GM21717 (cell line): ENCODE measurements around the gene ELAVL3.

Source experiments
- ATAC-seq: cut with Tn5 transposase; IDR thresholded peaks from one replicate; pipeline ENCODE4 v1.9.1; 2021; ENCODE audit warnings: mild to moderate bottlenecking, moderate library complexity; ENCODE audit not compliant: unreplicated experiment

Gene ELAVL3

DNA sequence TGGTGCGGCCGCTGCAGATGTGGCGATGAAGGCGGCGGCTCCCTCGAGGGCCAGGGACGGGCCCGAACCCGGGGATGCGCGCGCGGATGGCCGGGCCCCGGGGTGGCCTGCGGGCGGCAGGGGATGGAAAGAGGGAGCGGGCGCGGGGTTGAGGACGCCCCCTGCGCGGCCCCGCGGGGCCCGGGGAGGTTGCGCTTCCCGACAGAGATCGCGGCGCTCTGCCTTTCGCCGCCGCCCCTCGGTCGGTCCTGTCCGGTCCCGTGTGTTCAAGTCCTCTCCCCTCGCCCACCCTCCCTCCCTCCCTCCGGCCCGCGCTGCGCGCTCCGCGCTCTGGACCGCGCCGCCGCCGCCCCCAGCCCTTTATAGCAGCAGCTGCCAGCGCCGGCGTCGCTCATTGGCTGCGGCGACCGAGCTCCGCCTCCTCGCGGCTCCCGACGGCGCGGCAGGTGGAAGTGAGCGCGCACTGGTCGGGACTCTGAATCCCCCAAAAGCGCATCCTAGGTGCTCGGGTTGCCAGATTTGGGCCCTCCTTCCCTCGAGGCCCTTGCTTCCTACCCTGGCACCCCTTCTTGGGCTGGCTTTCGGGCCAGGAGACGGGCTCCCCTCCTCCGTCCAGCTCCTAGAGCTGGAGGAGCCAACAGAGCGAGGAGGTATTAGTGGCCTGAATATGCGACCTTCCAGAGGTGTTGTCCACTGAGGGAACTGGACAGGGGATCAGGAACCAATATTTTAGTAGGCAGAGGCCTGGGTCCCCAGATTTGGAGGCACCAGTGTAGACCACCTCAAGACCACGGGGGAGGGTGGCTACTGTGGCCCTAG is at the start of gene ELAVL3:
Gene ELAVL3, minus strand, starts transcription at position 332 of the 819 bp plus-strand sequence. CDS start 438 bp downstream, outside the sequence.
- no peak for ATAC-seq

DNA sequence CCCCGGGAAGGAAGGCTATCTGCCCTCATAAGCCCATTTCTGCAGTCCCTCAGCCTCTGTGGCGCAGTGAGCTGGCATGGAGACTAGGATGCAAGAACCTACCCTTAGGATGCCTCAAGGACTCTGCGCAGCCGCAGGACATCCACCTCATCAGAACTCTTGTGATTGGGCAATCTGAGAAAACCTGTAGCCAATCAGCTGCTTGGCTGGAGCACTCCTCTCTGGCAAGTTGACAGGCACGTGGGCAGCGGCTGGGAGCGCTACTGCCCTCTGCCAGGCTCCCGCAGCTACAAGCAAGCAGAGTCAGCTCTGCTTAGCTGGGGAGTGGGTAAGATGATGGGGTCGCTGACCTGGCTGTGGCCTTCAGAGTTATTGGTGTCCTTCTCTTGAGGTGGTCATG is 49.6 kb upstream of the ELAVL3 start:
- no peak for ATAC-seq

DNA sequence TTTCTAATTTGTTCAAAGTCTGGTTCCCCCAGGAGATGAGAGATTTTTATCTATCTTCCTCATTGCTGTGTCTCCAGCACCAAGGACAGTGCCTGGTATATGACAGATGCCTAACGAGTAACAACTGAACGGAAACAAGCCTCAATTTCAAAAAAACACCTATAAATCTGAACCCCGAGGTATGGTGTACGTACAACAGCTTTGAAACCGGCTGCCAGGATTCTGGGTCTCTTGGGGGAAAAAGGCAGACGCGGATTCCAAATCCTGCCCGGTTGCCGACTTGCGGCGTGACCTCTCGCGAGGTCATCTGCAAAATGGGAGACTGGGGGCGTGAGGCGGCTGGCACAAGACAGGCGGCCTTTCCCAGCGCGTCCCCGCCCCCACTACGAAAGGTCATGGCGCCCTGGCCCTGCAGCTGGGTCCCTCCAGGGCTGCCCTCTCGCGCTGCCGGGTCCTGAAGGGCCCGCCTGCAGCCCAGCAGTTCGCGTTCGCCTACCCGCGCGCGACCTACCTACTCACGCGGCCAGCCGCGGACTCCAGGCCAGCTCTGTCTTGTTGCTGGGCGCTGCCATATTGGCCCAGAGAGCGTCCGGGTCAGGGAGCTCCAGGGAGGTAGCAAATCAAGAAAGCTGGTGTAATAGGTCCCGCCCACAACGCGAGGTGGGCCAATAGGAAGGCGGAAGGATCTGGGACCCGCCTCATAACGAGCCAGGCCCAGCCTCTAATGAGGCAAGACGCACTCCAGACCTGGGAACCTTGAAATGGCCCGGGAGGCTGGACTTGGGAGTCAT is 47.9 kb upstream of the ELAVL3 start, which contains the start of gene ECSIT:
Gene ECSIT, minus strand, starts transcription at position 584 of the 791 bp plus-strand sequence. CDS start 9,964 bp downstream, outside the sequence.
- peak; percentile 92 for ATAC-seq

DNA sequence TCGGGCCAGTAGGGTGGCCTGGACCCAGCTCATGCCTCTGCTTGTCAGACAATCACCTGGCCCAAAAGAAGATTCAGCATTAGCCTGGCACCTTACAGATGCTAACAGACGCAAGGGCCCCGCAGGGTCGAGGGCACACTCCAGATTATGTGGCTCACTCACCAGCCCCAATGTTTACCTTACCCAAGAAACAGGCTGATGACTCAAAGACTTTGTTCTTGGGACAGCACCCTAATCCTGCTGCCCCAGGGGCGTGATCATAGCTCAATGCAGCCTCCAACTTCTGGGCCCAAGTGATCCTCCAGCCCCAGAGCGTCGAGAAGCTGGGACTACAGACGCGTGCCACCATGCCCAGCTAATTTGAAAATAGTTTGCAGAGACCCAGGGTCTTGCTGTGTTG is 38.3 kb upstream of the ELAVL3 start:
- no peak for ATAC-seq

- ATAC-seq = no peak
Measured at GRCh38 chr19:11513946-11514345, 33.1 kb upstream of the ELAVL3 start.

DNA sequence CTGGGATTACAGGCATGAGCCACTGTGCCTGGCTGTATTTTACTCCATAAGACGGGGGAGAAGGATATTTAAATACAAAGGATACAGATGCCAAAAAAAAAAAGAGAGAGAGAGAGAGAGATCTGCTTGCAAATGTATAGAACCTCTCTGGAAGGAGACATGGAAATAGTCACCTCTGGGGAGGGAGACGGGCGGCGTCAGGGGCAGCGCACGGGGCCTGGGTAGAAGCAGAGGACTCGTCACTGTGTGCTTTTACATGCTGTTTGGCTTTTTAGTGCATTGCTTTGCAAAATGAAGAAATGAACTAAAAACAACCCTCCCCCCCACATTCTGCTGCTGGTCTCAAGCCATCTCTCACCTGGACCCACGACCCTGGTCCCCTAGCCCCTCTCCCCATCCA is 29.6 kb upstream of the ELAVL3 start:
- no peak for ATAC-seq

- no peak for ATAC-seq
Measured at GRCh38 chr19:11507370-11508078, 26.7 kb upstream of the ELAVL3 start.

DNA sequence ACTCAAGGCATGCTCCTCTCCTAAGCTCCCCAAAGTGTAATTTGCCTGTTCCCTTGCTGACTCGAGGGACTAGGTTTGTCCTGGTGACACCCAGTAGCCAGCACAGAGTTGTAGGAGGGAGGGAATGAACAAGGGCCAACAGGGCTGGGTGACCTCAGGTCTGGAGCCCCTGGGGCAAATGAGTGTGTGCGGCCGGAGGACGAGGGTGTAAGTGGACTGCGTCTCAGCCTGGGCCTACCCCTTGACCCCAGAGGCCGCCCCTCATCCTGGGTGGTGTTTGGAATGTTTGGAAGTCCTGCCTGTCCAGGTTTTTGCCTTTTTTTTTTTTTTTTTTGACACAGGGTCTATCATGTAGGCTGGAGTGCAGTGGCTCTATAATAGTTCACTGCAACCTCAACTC is 26.1 kb upstream of the ELAVL3 start:
- no peak for ATAC-seq

- peak; percentile 28 for ATAC-seq
Measured at GRCh38 chr19:11506101-11506555, 25.3 kb upstream of the ELAVL3 start.

- peak; percentile 35 for ATAC-seq
Measured at GRCh38 chr19:11505504-11506100, 24.8 kb upstream of the ELAVL3 start, which contains the start of gene ZNF653. Gene ZNF653 (minus strand): TSS chr19:11505839. CDS start chr19:11505786, 53 bp downstream.

GRCh38 chr19:11505032-11505503 is 24.2 kb upstream of the ELAVL3 start:
- ATAC-seq = peak; percentile 79

GRCh38 chr19:11504502-11505031 is 23.7 kb upstream of the ELAVL3 start:
- no peak for ATAC-seq

DNA sequence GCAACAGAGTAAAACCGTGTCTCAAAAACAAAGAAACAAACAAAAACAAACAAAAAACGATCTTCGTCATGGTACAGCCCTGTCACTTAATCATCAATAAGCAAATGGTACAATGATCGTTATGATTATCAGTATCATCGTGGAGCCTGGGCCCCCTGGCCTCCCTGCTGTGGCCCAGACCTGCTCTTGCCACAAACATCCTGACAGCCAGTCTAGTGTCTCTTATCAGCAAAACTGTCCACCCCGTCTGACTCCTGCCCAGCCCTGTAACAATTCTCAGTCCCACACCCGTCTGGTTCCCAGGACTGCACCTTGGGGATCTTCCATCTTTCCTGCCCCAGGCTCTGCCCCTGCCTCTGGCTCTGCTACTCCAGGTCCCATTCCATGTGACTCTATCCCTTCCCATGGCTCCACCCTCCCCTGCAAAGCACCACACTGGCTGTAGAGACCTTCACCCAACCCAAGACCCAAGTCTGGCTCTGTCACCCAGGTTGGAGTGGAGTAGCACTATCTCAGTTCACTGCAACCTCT is 19.1 kb upstream of the ELAVL3 start:
- ATAC-seq = no peak

DNA sequence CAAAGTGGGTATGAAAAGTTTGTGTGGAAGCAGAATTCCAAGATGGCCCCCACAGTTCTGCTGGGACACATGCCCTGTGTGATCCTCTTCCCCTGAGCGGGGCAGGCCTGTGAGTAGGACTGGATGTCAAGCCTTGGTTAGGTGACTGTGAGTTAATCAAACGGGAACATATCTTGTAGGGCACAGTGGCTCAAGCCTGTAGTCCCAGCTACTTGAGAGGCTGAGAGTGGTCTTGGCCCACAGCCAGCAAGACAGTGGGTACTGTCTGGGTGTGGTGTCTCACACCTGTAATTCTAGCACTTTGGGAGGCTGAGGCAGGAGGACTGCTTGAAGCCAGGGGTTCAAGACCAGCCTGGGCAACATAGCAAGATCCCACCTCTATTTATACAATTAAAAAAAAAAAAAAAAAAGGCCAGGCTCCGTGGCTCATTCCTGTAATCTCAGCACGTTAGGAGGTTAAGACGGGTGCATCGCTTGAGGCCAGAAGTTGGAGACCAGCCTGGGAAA is 18.4 kb upstream of the ELAVL3 start:
- ATAC-seq = no peak

GRCh38 chr19:11496391-11497163 is 15.7 kb upstream of the ELAVL3 start:
- no peak for ATAC-seq

GRCh38 chr19:11495885-11496284 is 15.0 kb upstream of the ELAVL3 start:
- no peak for ATAC-seq

DNA sequence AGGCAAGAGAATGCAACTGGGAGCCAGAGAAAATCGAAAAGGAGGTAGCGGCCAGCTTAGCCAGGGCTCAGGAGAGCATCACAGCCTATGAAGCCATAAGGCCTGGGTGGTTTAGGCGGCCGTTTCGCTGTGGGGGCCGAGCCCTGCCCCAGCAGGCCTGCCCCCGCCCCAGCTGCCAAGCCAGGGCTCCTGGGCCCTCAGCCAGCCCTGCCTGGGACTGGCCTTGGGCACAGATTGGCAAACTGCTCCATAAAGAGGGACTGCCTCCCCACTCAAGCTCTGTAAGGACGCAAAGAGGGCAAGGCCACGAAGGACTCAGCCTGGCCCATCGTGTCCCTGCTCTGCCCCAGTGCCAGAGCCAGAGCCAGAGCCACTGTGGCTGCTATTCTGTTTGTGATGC is 14.6 kb upstream of the ELAVL3 start:
- no peak for ATAC-seq

DNA sequence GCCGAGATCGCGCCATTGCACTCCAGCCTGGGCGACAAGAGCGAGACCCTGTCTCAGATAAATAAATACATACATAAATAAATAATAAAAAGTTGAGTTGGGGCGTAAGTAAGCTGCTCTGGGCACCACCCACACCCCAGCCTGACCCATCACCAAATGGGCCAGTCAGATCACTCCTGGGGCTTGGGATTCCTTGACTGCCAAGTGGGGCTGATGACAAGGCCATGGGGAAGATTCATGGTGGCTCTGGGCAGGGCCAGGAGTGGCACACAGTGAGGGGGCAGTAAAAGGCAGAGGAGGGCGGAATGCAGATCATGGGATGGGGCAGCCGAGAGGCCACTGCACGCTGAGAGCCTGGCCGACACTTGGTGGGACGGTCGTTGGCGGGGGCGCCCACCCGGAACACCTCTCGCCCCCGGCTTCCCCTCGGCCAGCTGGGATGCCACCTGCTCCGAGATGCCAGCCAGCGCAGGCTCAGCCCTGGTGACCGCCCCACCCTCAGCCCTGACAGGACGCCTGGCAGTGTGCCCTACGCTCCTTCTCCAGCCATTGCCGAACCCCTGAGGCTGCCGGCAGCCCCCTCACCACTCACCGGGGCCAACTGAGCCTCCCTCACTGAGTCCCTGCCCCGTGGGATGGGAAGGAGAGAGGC is 13.9 kb upstream of the ELAVL3 start:
- ATAC-seq = no peak

DNA sequence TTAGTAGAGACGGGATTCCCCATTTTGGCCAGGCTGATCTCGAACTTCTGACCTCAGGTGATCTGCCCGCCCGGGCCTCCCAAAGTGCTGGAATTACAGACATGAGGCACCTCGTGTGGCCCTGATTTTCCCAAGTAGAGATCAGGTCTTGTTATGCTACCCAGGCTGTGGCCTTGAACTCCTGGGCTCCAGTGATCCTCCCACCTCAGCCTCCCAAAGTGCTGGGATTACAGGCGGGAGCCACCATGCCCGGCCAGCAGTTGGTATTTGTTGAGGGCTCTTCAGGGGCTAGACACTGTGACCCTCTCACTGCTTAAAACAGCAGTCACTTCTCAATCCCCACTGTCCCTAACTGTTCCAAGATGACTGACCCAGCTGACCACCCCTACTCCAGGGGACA is 8.5 kb upstream of the ELAVL3 start:
- no peak for ATAC-seq
